K562 (cell line): ENCODE data around the gene NT5E. TPM values are rescaled to one million over a fixed set of nuclear protein-coding genes. Genes with fewer than 3 reads are reported as not detected.

ENCODE experiments used
- CXXC5 ChIP-seq: fragments of 250-450 bp; sonication (Bioruptor Pico); IDR thresholded peaks from 2 replicates; pipeline ENCODE4 v1.8.0; 2022; ENCODE audit warnings: inconsistent platforms, mild to moderate bottlenecking, moderate library complexity
- E2F6 ChIP-seq, 2 experiments: IDR thresholded peaks; 2 replicates each; pipeline ENCODE4 v1.6.1; 2011; ENCODE audit warnings: borderline replicate concordance in 1 of 2, control low read depth in 1 of 2, low read depth in 1 of 2, low read length in 1 of 2, mild to moderate bottlenecking in 1 of 2, mixed read lengths in 1 of 2, moderate library complexity in 1 of 2; ENCODE audit not compliant: insufficient read depth in 1 of 2, insufficient read length in 1 of 2, poor library complexity in 1 of 2, severe bottlenecking in 1 of 2; ENCODE audit errors: extremely low read depth in 1 of 2
- FOXM1 ChIP-seq, 2 experiments: fragments of 450-650 bp in 1 of 2; sonication (generic) in 1 of 2; formaldehyde crosslinking in 1 of 2; IDR thresholded peaks; 2 replicates each; pipeline versions ENCODE4 v1.6.1 to v1.9.0; 2017 to 2022; ENCODE audit warnings: low read depth in 2 of 2, mild to moderate bottlenecking in 2 of 2, missing genetic modification reagents in 1 of 2, moderate library complexity in 1 of 2
- HDAC3 ChIP-seq: fragments of 450-650 bp; IDR thresholded peaks from 2 replicates; pipeline ENCODE4 v1.6.1; 2018; ENCODE audit warnings: borderline replicate concordance, mild to moderate bottlenecking, moderate library complexity; ENCODE audit not compliant: partially characterized antibody
- HDAC8 ChIP-seq: fragments of 450-650 bp; IDR thresholded peaks from 2 replicates; pipeline ENCODE4 v1.6.1; 2016; ENCODE audit warnings: mild to moderate bottlenecking, missing genetic modification characterization, moderate library complexity, missing compliant biosample characterization
- HMGXB4 ChIP-seq: sonication (generic); formaldehyde crosslinking; IDR thresholded peaks from 2 replicates; pipeline ENCODE4 v1.8.1; 2023; ENCODE audit warnings: mild to moderate bottlenecking, missing genetic modification reagents
- HNRNPUL1 ChIP-seq: fragments of 200-400 bp; formaldehyde crosslinking; IDR thresholded peaks from 2 replicates; pipeline ENCODE4 v1.6.1; 2017; ENCODE audit warnings: low read length
- MAFK ChIP-seq: IDR thresholded peaks from 2 replicates; pipeline ENCODE4 v1.6.1; 2011; ENCODE audit warnings: low read length, improper control_type of control experiment
- MAX ChIP-seq: sonication (generic); formaldehyde crosslinking; IDR thresholded peaks from 2 replicates; pipeline ENCODE4 v1.9.0; 2022; ENCODE audit warnings: mild to moderate bottlenecking, missing genetic modification reagents
- MEIS2 ChIP-seq: fragments of 450-650 bp; IDR thresholded peaks from 2 replicates; pipeline ENCODE4 v1.6.1; 2014; ENCODE audit warnings: mild to moderate bottlenecking; ENCODE audit not compliant: partially characterized antibody
- NR3C1 ChIP-seq: sonication (generic); formaldehyde crosslinking; IDR thresholded peaks from 2 replicates; pipeline ENCODE4 v1.8.1; 2022; ENCODE audit warnings: missing genetic modification reagents
- PKNOX1 ChIP-seq: fragments of 450-650 bp; IDR thresholded peaks from 2 replicates; pipeline ENCODE4 v1.6.1; 2016
- SPI1 ChIP-seq: IDR thresholded peaks from 2 replicates; pipeline ENCODE4 v1.6.1; 2011; ENCODE audit warnings: low read depth, low read length, control low read depth, borderline replicate concordance
- TFE3 ChIP-seq: fragments of 450-650 bp; formaldehyde crosslinking; IDR thresholded peaks from 2 replicates; pipeline ENCODE4 v1.4.0; 2020; ENCODE audit warnings: mild to moderate bottlenecking, mixed read lengths
- ZBTB49 ChIP-seq: sonication (generic); formaldehyde crosslinking; IDR thresholded peaks from 2 replicates; pipeline ENCODE4 v1.8.0; 2022; ENCODE audit warnings: missing genetic modification reagents, mild to moderate bottlenecking, borderline replicate concordance
- ZNF384 ChIP-seq: IDR thresholded peaks from 2 replicates; pipeline ENCODE4 v1.6.1; 2012; ENCODE audit warnings: low read depth, low read length, improper control_type of control experiment
- ZNF445 ChIP-seq: fragments of 250-450 bp; sonication (Bioruptor Pico); IDR thresholded peaks from 2 replicates; pipeline ENCODE4 v1.4.0; 2020; ENCODE audit warnings: low read depth, mild to moderate bottlenecking, moderate library complexity
- ZNF785 ChIP-seq: fragments of 250-450 bp; sonication (Bioruptor Pico); IDR thresholded peaks from 2 replicates; pipeline ENCODE4 v1.4.0; 2020; ENCODE audit warnings: mild to moderate bottlenecking
- ZSCAN29 ChIP-seq: fragments of 450-650 bp; IDR thresholded peaks from 2 replicates; pipeline ENCODE4 v1.6.1; 2017
- polyA plus RNA-seq, 8 experiments: library from polyadenylated mRNA; depleted of rRNA in 4 of 8; stranded (reverse) in 5 of 8; unstranded in 3 of 8; fragments of >200 nt; fragmentation: Nextera tagmentation in 2 of 8; fragmentation: Illumina TruSeq in 1 of 8; extraction: Ambion mirVana in 2 of 8; extraction: Trizol in 1 of 8; gene quantifications; 2 replicates each; pipeline versions ENCODE4 v1.2.1 to v1.2.3, GENCODE V29; 2011 to 2014; ENCODE audit warnings: inconsistent platforms in 1 of 8, missing spikeins in 1 of 8
- total RNA-seq, 7 experiments: library from RNA; depleted of rRNA in 6 of 7; stranded (reverse); fragments of >200 nt in 6 of 7; fragmentation: Illumina TruSeq in 2 of 7; extraction: Trizol in 2 of 7; gene quantifications; 2 replicates each; pipeline versions ENCODE4 v1.2.1 to v1.2.3, GENCODE V29; 2011 to 2021; ENCODE audit warnings: low replicate concordance in 1 of 7

Gene NT5E
- total and polyA plus RNA-seq, 9 of the 15 experiments (the other 6 are each of a cell fraction or from before 2014, with no cell fraction given), result 0.01 to 0.13 TPM; not detected in 7

GRCh38 chr6:85482905-85483700 lies 33.2 kb downstream of the NT5E start (continued):
- TF ChIP-seq TFE3 (CRISPR knock-in tag) (no peak), CXXC5 (no peak), HMGXB4 (CRISPR knock-in tag) (no peak), ZBTB49 (CRISPR knock-in tag) (no peak), HDAC8 (tag) (no peak), NR3C1 (CRISPR knock-in tag) (no peak), MAX (CRISPR knock-in tag) (no peak), HDAC3 (no peak), E2F6 (IDR thresholded peaks at IDR 0.05; ENCODE audit: borderline replicate concordance in 1 of 2, extremely low read depth in 1 of 2, insufficient read depth in 1 of 2, insufficient read length in 1 of 2, low read depth in 1 of 2, low read length in 1 of 2, poor library complexity in 1 of 2, severe bottlenecking in 1 of 2) (no peak), SPI1 (peak; percentile 29; the same call in 1 of the 2 replicates), HNRNPUL1 (no peak), ZSCAN29 (no peak), MAFK (no peak), ZNF445 (no peak), PKNOX1 (peak; percentile 26; the same call in 1 of the 2 replicates), MEIS2 (no peak), ZNF384 (no peak), ZNF785 (CRISPR knock-in tag) (no peak), FOXM1 (IDR thresholded peaks at IDR 0.05; ENCODE audit: low read depth) (no peak), FOXM1 (CRISPR knock-in tag; IDR thresholded peaks at IDR 0.05; ENCODE audit: low read depth) (no peak)
